Activated CD4-positive, CD25-positive, alpha-beta regulatory T cell treated with anti-CD3 and anti-CD28 coated beads, Interleukin-2, amount 50 U/mL, for 16 hours (primary cell): ENCODE results near the gene PLEKHA6.

Experiments used
- DNase-seq: peaks from one replicate; pipeline ENCODE4 v3.0.0-alpha.2; 2020; ENCODE audit warnings: low read depth, low spot score

PLEKHA6 gene

GRCh38 chr1:204383163-204383904 lies 23.6 kb upstream of the PLEKHA6 start:
- DNase-seq, result no peak

- no peak for DNase-seq
Measured at GRCh38 chr1:204382714-204383083, 23.0 kb upstream of the PLEKHA6 start.

- no peak for DNase-seq
Measured at GRCh38 chr1:204380293-204380831, 20.6 kb upstream of the PLEKHA6 start.

DNA sequence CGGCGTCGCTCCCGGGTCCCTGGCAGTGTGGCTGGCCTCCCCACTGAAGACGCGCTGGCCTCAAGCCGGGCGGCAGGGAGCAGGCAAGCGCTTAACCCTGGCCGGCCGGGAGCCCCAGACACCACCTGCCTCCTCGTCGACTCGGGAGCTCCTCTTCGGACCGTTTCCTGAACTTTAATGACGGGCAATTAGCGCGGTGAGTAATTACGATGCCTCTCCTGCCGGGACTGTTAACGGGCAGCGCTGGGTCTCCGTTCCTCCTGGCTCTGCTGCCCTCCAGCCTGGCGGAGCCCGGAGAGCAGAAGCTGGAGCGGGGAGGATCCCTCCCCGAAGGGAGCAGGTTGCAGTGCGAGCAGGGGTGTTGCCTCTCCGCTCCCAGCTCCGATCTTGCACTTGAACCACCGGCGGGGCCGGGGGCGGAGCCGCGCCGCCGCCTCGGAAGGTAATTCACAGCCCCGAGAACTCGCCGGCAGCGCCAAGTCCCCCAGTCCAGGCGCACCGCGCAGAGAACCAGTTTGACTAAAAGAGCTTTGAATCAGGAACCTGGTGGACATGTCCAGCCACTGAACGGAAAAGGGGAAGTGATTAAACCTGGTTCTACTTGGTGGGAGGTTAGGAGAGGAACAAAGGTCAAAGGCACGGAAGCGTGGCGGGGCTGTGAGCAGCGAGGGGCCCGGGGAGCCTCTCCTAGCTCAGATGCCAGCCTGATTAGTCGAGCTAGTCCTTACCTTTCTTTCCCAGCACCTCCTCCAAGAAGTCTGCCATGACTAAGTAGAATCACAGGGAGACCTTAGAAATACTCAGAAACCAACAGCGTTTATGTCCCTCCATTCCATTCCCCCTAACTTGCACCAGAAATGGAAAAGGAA lies 18.3 kb upstream of the PLEKHA6 start:
- no peak for DNase-seq

- no peak for DNase-seq
Measured at GRCh38 chr1:204376919-204377799, 17.4 kb upstream of the PLEKHA6 start.

DNA sequence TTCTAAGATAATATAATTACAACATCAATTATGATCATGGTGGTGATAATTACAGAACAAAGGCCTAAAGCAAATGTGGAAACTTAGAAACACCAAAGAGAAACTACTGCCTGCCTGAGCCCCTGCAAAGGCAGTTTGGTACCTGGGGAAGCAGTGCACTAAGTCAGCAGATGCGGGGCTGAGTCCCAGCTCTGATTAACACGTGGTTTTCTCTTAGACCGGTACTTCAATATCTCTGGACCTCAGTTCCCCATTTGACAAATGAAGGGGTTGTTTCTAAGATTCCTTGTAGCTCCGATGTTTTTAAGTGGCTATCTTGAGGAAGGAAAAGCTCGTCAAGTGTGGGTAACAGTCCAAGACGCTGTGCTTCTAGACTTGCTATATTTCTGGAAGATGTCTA lies 16.7 kb upstream of the PLEKHA6 start:
- DNase-seq, result no peak

GRCh38 chr1:204373911-204374310 lies 14.2 kb upstream of the PLEKHA6 start:
- DNase-seq, result no peak

DNA sequence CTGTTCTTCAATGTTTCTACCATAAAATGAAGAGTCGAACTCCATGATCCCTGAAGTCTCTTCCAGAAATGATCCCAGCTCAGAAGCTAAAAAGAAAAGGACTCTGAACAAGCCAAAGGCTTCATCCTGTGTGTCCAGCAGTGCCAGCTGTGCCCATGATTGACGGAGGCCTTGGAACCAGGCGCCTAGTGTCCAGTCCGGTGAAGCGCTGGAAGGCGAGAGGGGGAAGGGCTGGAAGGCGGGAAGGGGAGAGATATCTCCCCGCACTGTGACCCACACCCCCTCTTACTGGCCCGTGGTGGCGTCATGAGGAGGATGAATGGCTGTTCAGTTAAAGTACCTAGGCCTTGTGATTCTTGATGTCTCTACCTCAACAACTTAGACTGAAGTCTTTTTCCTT lies 10.4 kb upstream of the PLEKHA6 start:
- DNase-seq, result no peak

GRCh38 chr1:204368996-204369726 lies 9.4 kb upstream of the PLEKHA6 start:
- DNase-seq, result no peak

DNA sequence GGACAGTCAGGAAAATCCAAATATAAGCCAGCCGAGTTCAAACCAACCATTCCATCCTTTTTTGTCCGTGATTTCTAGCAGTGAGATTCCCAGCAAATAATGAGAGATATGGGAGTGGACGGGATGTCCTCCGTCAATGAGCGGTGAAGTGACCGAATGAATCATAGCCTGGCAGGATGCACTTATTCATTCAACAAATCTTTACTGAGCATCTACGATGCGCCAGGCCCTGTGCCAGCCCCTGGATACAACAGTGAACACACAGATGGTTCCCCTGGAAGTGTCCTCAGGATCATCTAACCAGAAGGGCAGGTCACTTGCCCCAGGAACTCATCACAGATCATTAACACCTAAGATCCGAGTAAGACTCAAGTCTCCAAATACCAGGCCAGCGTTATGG lies 8.2 kb upstream of the PLEKHA6 start:
- DNase-seq, result no peak

DNA sequence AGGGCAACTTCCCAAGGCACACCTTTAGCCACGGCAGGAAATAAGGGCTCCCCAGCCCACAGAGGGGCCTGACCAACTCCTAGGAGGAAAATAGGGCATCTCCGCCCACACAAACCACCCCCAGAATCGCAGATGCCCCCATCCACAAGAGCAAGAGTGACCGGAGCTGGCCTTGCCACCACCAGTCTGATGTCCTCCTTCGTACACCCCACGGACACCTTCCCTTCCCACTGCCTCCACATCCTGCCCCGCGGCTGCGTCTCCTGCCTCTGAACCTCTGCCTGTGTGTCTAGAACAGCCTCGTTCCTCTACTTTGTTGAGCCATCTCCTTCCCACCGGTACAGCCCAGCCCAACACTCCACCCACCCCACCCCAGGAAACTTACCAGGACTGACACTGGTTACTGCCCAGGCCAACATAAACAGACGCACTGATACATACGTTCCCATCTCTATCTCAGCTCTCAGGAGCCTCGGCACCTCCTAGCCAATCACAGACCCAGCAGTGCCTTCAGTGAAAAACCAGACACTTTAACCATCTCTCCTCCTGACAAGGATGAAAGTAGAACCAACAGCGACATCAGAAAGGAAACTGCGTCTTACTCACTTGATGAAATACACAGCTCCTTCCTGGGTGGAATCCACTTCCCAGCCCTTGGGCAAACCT lies 7.6 kb upstream of the PLEKHA6 start:
- DNase-seq, result no peak

GRCh38 chr1:204366759-204367158 lies 7.0 kb upstream of the PLEKHA6 start:
- no peak for DNase-seq

DNA sequence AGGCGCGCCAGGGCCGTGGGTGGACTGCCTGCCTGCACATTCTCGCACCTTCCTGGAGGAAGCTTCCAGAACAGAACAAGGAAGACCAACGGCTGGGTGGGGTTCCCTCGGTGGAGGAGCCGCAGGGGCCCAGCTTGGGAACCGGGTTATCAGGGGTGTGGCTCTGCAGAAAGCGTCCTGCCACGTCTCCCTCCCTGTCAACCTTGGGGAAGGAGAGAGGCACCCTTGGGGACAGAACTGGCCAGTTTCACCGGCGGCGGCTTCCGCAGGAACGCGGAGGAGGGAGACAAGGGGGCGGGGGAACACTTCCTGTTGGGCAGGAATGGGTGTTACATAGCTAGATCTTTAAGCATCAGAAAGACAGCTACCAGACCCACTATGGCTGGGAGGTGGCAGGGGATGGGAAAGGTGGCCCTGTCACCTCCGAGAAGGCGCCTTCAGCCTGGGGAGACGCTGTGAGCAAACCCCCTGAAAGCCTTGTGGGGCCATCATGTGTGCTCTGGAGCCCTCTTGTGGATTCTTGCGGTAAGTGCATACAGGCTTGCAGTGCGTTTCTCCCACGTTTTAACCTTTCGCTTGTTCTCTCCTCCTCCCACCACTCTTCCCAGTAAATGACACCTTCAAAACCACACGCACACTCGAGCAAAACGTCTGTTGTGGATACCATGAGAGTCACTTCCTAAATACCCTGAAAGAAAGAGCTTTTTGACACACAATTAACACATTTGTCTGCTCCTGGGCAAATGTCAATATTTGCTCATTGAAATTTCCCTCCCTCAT lies 3.8 kb upstream of the PLEKHA6 start:
- DNase-seq, result peak; percentile 45

DNA sequence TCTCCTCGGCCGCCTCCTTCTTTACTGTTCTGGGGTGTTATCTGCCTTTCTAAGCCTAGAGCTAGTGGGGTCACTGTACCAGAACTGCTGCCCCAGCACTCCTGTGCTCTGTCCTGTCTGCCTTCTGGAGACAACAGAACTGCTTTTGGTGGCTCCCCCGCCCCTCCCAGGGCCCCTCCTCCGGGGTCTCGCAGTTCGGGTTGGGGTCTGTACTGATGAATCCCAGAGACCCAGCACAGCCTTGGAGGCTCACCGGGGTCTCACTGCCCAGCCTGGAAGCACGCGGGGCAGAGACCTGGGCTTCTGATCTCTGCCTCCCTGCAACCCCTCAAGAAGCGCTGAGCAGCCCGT lies 3.2 kb upstream of the PLEKHA6 start:
- DNase-seq, result no peak

DNA sequence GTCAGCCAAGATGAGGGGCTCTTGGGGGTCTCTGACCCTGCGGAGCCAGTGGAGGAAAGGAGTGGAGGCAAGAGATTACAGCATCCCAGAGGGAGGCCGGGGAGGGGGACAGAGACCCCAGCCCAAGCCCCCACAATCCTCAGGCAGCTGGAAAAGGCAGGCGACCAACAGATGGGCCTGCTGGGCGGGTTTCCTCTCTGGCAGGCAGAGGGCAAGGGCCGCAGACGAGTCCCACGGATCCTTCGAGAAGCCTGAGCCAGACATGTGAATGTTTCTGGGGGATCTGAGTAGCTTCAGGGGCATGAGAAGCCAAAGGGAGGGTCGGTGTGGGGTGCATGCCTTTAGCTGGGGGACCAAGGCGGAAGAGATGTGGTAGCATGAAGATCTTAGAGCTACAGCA lies 2.1 kb upstream of the PLEKHA6 start:
- no peak for DNase-seq

GRCh38 chr1:204361341-204361771 lies 1.6 kb upstream of the PLEKHA6 start:
- no peak for DNase-seq

DNA sequence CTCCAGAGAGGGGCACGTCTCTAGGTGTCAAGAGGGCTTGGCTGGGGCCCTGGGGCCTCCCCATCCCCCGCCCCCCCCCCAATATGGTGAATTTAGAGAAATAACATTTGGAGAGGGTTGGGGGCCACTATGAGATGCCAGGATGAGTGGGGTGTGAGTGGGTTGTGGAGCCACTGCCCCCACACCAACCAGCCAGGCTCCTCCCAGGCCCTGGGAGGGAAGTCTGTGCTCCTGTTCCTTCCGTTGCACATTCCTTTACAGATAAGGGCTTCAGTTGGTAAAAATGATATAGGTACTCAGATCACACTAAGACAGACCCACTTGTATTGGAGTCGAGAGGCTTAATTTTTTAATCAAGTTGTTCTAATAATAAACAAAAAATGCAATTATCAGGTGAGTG lies 585 bp upstream of the PLEKHA6 start:
- DNase-seq, result no peak

DNA sequence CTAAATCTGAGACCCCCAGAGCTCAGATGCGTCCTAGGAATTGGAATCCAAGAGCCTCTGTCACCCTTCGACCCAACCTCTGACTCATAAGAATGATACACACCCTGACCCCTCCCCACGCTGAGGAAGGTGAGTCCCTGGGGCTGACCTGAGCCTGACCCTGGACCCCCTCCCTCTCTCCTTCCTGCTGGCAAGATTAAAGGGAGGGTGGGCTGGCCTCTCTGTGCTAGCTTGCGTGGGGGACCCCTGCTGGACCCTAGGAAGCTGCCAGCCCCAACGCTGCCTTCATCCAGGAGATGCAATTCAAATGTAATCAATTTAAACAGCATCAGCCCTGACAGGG lies 627 bp downstream of the PLEKHA6 start:
- DNase-seq, result no peak

DNA sequence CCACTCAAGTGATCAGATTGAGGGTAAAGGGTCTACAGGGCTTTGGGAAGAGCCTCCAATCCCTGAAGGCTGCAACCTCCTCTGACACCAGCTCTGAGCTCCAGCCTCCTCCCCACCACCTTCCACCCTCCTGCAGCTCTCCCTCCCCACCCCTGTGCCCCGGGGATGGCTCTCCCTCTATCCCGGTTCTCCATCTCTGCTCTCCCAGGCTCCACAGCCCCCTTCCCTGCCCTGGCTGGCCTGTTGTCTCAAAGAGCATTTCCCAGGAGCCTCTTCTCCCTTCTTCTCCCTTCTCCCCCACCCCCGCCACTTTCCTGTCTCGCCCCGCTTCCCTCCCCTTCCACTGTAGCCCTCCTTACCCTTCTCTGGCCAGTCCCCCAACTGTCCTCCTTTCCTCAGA lies 1.1 kb downstream of the PLEKHA6 start:
- DNase-seq, result no peak
